Measurements from ENCODE around the gene LIG4.
"Not testable (repeated sequence)": the region's sequence is repeated elsewhere in the genome, so short reads cannot be mapped to it uniquely, and the experiment has no call there.

The LIG4 gene

GRCh38 chr13:108215436-108215835 is at the start of gene LIG4:
TSS of gene LIG4 (minus strand) at chr13:108215536. CDS start at chr13:108211268, 4,268 bp downstream.
- peak; percentile 90 for DNase-seq (ENCODE audit: low spot score)

- no peak for DNase-seq (ENCODE audit: low spot score)
Observed at GRCh38 chr13:108263621-108264355, 48.5 kb upstream of the LIG4 start.

- no peak for DNase-seq (ENCODE audit: low spot score)
Observed at GRCh38 chr13:108257248-108257647, 41.9 kb upstream of the LIG4 start.

GRCh38 chr13:108249150-108249549 is 33.8 kb upstream of the LIG4 start:
- DNase-seq (ENCODE audit: low spot score), result no peak

GRCh38 chr13:108230377-108230776 is 15.0 kb upstream of the LIG4 start:
- no peak for DNase-seq (ENCODE audit: low spot score)

GRCh38 chr13:108227651-108228272 is 12.4 kb upstream of the LIG4 start:
- DNase-seq (ENCODE audit: low spot score), result peak; percentile 29

GRCh38 chr13:108226184-108226583 is 10.8 kb upstream of the LIG4 start:
- DNase-seq (ENCODE audit: low spot score), result no peak

GRCh38 chr13:108225440-108225839 is 10.1 kb upstream of the LIG4 start:
- DNase-seq (ENCODE audit: low spot score), result no peak

- DNase-seq (ENCODE audit: low spot score), result no peak
Observed at GRCh38 chr13:108223687-108224503, 8.6 kb upstream of the LIG4 start.

GRCh38 chr13:108220041-108220440 is 4.7 kb upstream of the LIG4 start:
- no peak for DNase-seq (ENCODE audit: low spot score)

- peak; percentile 88 for DNase-seq (ENCODE audit: low spot score)
Observed at GRCh38 chr13:108218044-108218974, 3.0 kb upstream of the LIG4 start, which contains the start of gene ABHD13. TSS of gene ABHD13 (plus strand) at chr13:108218392. CDS start at chr13:108229219, 10,827 bp downstream.

- not testable (repeated sequence) for DNase-seq (ENCODE audit: low spot score)
Observed at GRCh38 chr13:108217307-108218043, 2.1 kb upstream of the LIG4 start.

GRCh38 chr13:108214441-108215271 is 680 bp downstream of the LIG4 start:
- DNase-seq (ENCODE audit: low spot score), result peak; percentile 20

GRCh38 chr13:108213946-108214345 is 1.4 kb downstream of the LIG4 start:
- no peak for DNase-seq (ENCODE audit: low spot score)

GRCh38 chr13:108212886-108213285 is 2.5 kb downstream of the LIG4 start:
- DNase-seq (ENCODE audit: low spot score), result no peak

- no peak for DNase-seq (ENCODE audit: low spot score)
Observed at GRCh38 chr13:108210551-108210950, 4.8 kb downstream of the LIG4 start.

GRCh38 chr13:108200781-108201398 is 14.4 kb downstream of the LIG4 start:
- DNase-seq (ENCODE audit: low spot score), result no peak

- no peak for DNase-seq (ENCODE audit: low spot score)
Observed at GRCh38 chr13:108195861-108196260, 19.5 kb downstream of the LIG4 start.

GRCh38 chr13:108195146-108195545 is 20.2 kb downstream of the LIG4 start:
- DNase-seq (ENCODE audit: low spot score), result no peak
